HepG2 (cell line): ENCODE data around the gene LRRC3. TPM values are rescaled to one million over a fixed set of nuclear protein-coding genes. Genes with fewer than 3 reads are reported as not detected.

Experiments
- ATAC-seq: fragments of 200-7000 bp; cut with Tn5 transposase; 3 replicates; pipeline ENCODE4 v1.9.1; 2020; ENCODE audit warnings: mild to moderate bottlenecking, moderate library complexity
- Bru-seq: library from RNA; stranded (reverse); fragments of 400-500 nt; gene quantifications from one replicate; lab custom pipeline; 2021; lab: Mats Ljungman, UMichigan
- BruChase-seq, 2 experiments: library from RNA; stranded (reverse); fragments of 400-500 nt; gene quantifications; one replicate each; lab custom pipeline; 2021; lab: Mats Ljungman, UMichigan
- BruUV-seq: library from RNA; stranded (reverse); fragments of 400-500 nt; replicated peaks from 2 replicates; lab custom pipeline; 2021; lab: Mats Ljungman, UMichigan
- CTCF ChIA-PET: fragments of 300-600 bp; formaldehyde crosslinking; extraction: SDS; loops from one replicate; lab custom pipeline; 2021; ENCODE audit warnings: low total read pairs, inconsistent platforms, low intra/inter-chr PET ratio; lab: Yijun Ruan, JAX
- POLR2A ChIA-PET: fragments of 350-600 bp; sonication (Branson Sonifier 250); formaldehyde crosslinking; loops from one replicate; lab custom pipeline; 2020; ENCODE audit warnings: antibody characterized with exemption, inconsistent platforms; lab: Yijun Ruan, JAX
- DNase-seq: peaks from one replicate; pipeline ENCODE4 v3.0.0-alpha.2; 2015; ENCODE audit warnings: low spot score
- FAIRE-seq: peaks from 3 replicates; lab custom pipeline; 2011; peaks lifted over from hg19 to GRCh38; lab: Jason Lieb, UNC
- H2AFZ ChIP-seq: one replicate; pipeline ENCODE4 v1.6.1; 2011; ENCODE audit warnings: low read length, inconsistent platforms
- H3K27ac ChIP-seq: fragments of 300-600 bp; 3 replicates; pipeline ENCODE4 v1.8.0; 2011; ENCODE audit warnings: mixed run types, mild to moderate bottlenecking, mixed read lengths, low read length, inconsistent platforms; ENCODE audit not compliant: insufficient read depth; ENCODE audit errors: extremely low read length
- H3K27me3 ChIP-seq, 2 experiments: fragments of 200-600 bp in 1 of 2; 2 replicates in 1 of 2; 3 replicates in 1 of 2; pipeline versions ENCODE4 v1.6.0 to v1.8.0; 2011; ENCODE audit warnings: low read length in 2 of 2, mild to moderate bottlenecking in 2 of 2, moderate library complexity in 2 of 2, inconsistent platforms in 1 of 2; ENCODE audit not compliant: insufficient read depth in 2 of 2, control insufficient read depth in 1 of 2
- H3K36me3 ChIP-seq, 2 experiments: fragments of 200-600 bp in 1 of 2; replicated peaks in 1 of 2; 2 replicates in 1 of 2; 3 replicates in 1 of 2; pipeline versions ENCODE4 v1.5.1 to v1.8.0; 2011; ENCODE audit warnings: low read length in 2 of 2, inconsistent platforms in 1 of 2; ENCODE audit not compliant: insufficient read depth in 2 of 2, control insufficient read depth in 1 of 2
- H3K4me1 ChIP-seq: 2 replicates; pipeline ENCODE4 v1.5.1; 2012; ENCODE audit warnings: low read length, inconsistent platforms; ENCODE audit not compliant: insufficient read depth
- H3K4me2 ChIP-seq: 2 replicates; pipeline ENCODE4 v1.6.0; 2011; ENCODE audit warnings: low read depth, low read length, inconsistent platforms
- H3K4me3 ChIP-seq, 3 experiments: fragments of 200-600 bp in 1 of 3; sonication (generic), shearing (Covaris generic) in 1 of 3; replicated peaks in 1 of 3; 2 replicates each; pipeline ENCODE4 v1.5.1; 2011 to 2016; ENCODE audit warnings: low read length in 3 of 3, inconsistent platforms in 2 of 3, low read depth in 2 of 3, mild to moderate bottlenecking in 2 of 3, control low read depth in 1 of 3, mixed read lengths in 1 of 3; ENCODE audit not compliant: insufficient read depth in 1 of 3
- H3K79me2 ChIP-seq: one replicate; pipeline ENCODE4 v1.6.1; 2011; ENCODE audit warnings: low read length, inconsistent platforms; ENCODE audit not compliant: insufficient read depth
- H3K9ac ChIP-seq: 2 replicates; pipeline ENCODE4 v1.6.0; 2011; ENCODE audit warnings: mild to moderate bottlenecking, low read depth, low read length, inconsistent platforms; ENCODE audit not compliant: insufficient read depth
- H3K9me3 ChIP-seq: 2 replicates; pipeline ENCODE4 v1.5.1; 2012; ENCODE audit warnings: mild to moderate bottlenecking, low read length
- H4K20me1 ChIP-seq: 2 replicates; pipeline ENCODE4 v1.6.0; 2011; ENCODE audit warnings: inconsistent platforms, mild to moderate bottlenecking, low read length, moderate library complexity; ENCODE audit not compliant: insufficient read depth
- KLF12 ChIP-seq: sonication (generic); formaldehyde crosslinking; IDR thresholded peaks from 2 replicates; pipeline ENCODE4 v1.4.0; 2020; ENCODE audit warnings: missing genetic modification reagents, borderline replicate concordance
- REL ChIP-seq: sonication (generic); formaldehyde crosslinking; conservative IDR thresholded peaks from 2 replicates; pipeline ENCODE4 v1.8.0; 2022; ENCODE audit warnings: mild to moderate bottlenecking, missing genetic modification reagents, moderate library complexity
- SUZ12 ChIP-seq: fragments of 150-350 bp; IDR thresholded peaks from 2 replicates; pipeline ENCODE4 v1.6.1; 2014; ENCODE audit warnings: low read depth, low read length
- TGIF2 ChIP-seq: IDR thresholded peaks from 2 replicates; pipeline ENCODE4 v1.6.1; 2016; ENCODE audit warnings: control low read depth, missing compliant biosample characterization
- ZNF253 ChIP-seq: sonication (generic); formaldehyde crosslinking; IDR thresholded peaks from 2 replicates; pipeline ENCODE4 v1.8.0; 2022; ENCODE audit warnings: mild to moderate bottlenecking, missing genetic modification reagents, borderline replicate concordance
- WGBS: methylation state at CpG from one replicate; pipeline ENCODE4 v1.1.6; 2017; ENCODE audit warnings: low lambda C conversion rate; 5-methylcytosine and 5-hydroxymethylcytosine counted together
- in situ Hi-C: cut with HindIII; loops from 2 replicates; pipeline ENCODE4 v1.10.0; 2017; ENCODE audit warnings: low pct_unique_long_range_greater_than_20kb; ENCODE audit not compliant: extremely low pct_ligation_motif_present
- intact Hi-C: fragments of 100-400 bp; cut with micrococcal nuclease; formaldehyde crosslinking; loops from one replicate; pipeline ENCODE4 v1.10.0; 2022; ENCODE audit not compliant: unreplicated experiment
- long read RNA-seq, 2 experiments: library from RNA in 1 of 2; library from polyadenylated mRNA in 1 of 2; stranded (forward) in 1 of 2; unstranded in 1 of 2; transcript quantifications; one replicate each; pipeline ENCODE4 v2.0.0, GENCODE V29; 2019 to 2022
- polyA minus RNA-seq, 3 experiments: library from RNA; depleted of rRNA, polyadenylated mRNA; stranded (reverse); fragments of >200 nt; gene quantifications; 2 replicates each; pipeline ENCODE4 v1.2.3, GENCODE V29; 2011; ENCODE audit warnings: low replicate concordance in 1 of 3
- polyA plus RNA-seq, 8 experiments: library from polyadenylated mRNA; depleted of rRNA in 3 of 8; stranded (reverse) in 7 of 8; unstranded in 1 of 8; fragments of >200 nt; fragmentation: Illumina TruSeq in 4 of 8; extraction: Trizol in 4 of 8; gene quantifications; 2 replicates each; pipeline versions ENCODE4 v1.2.1 to v1.2.3, GENCODE V29; 2011 to 2016; ENCODE audit warnings: low read depth in 4 of 8, missing spikeins in 1 of 8, mixed read lengths in 1 of 8; ENCODE audit not compliant: insufficient read depth in 1 of 8
- total RNA-seq, 5 experiments: library from RNA; depleted of rRNA; stranded (reverse); fragments of >200 nt; fragmentation: Illumina TruSeq; extraction: Trizol; gene quantifications; 2 replicates each; pipeline ENCODE4 v1.2.3, GENCODE V29; 2016; ENCODE audit warnings: low read depth in 1 of 5
- TF ChIP-seq, protein P1 (sequence below): fragments of 450-650 bp; IDR thresholded peaks from 2 replicates; pipeline ENCODE4 v1.6.1; 2016
- TF ChIP-seq, protein P2 (sequence below): sonication (generic); formaldehyde crosslinking; IDR thresholded peaks from 2 replicates; pipeline ENCODE4 v1.8.0; 2022; ENCODE audit warnings: mild to moderate bottlenecking, missing genetic modification reagents
- TF ChIP-seq, protein P3 (sequence below): sonication (generic); formaldehyde crosslinking; IDR thresholded peaks from 2 replicates; pipeline ENCODE4 v1.4.0; 2020; ENCODE audit warnings: missing genetic modification reagents

LRRC3 gene, protein sequence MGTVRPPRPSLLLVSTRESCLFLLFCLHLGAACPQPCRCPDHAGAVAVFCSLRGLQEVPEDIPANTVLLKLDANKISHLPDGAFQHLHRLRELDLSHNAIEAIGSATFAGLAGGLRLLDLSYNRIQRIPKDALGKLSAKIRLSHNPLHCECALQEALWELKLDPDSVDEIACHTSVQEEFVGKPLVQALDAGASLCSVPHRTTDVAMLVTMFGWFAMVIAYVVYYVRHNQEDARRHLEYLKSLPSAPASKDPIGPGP
- total RNA-seq (2016; rRNA removed; fragmentation: Illumina TruSeq; extraction: Trizol), result 3.9 and 4.8 TPM in 2 replicates
- 0.97 and 1.1 TPM in 2 replicates for total RNA-seq (2016; cell fraction: cytosol; rRNA removed; fragmentation: Illumina TruSeq; extraction: Trizol; ENCODE audit: low read depth)
- total RNA-seq (2016; cell fraction: insoluble cytoplasmic fraction; rRNA removed; fragmentation: Illumina TruSeq; extraction: Trizol), result 3.1 and 4.8 TPM in 2 replicates
- total RNA-seq (2016; cell fraction: membrane; rRNA removed; fragmentation: Illumina TruSeq; extraction: Trizol), result 3.5 and 4.4 TPM in 2 replicates
- 5.2 and 5.7 TPM in 2 replicates for total RNA-seq (2016; cell fraction: nucleus; rRNA removed; fragmentation: Illumina TruSeq; extraction: Trizol)
- polyA plus RNA-seq (2011; rRNA removed), result 16.5 and 24.3 TPM in 2 replicates
- 17.5 and 19.8 TPM in 2 replicates for polyA plus RNA-seq (2011; cell fraction: cytosol; rRNA removed)
- 25.9 and 31.8 TPM in 2 replicates for polyA plus RNA-seq (2011; cell fraction: nucleus; rRNA removed)
- polyA plus RNA-seq (2012), result 24.1 and 27.1 TPM in 2 replicates
- 0.99 and 1.3 TPM in 2 replicates for polyA plus RNA-seq (2016; cell fraction: cytosol; fragmentation: Illumina TruSeq; extraction: Trizol; ENCODE audit: low read depth)
- polyA plus RNA-seq (2016; cell fraction: insoluble cytoplasmic fraction; fragmentation: Illumina TruSeq; extraction: Trizol; ENCODE audit: low read depth), result 4.4 and 5.5 TPM in 2 replicates
- 2.9 and 3.4 TPM in 2 replicates for polyA plus RNA-seq (2016; cell fraction: membrane; fragmentation: Illumina TruSeq; extraction: Trizol; ENCODE audit: low read depth)
- 10.0 TPM in 2 replicates for polyA plus RNA-seq (2016; cell fraction: nucleus; fragmentation: Illumina TruSeq; extraction: Trizol; ENCODE audit: insufficient read depth, low read depth)
- polyA minus RNA-seq (2011; rRNA and poly(A)+ RNA removed; ENCODE audit: low replicate concordance), result 3.8 and 34.5 TPM in 2 replicates
- 16.0 and 20.9 TPM in 2 replicates for polyA minus RNA-seq (2011; cell fraction: cytosol; rRNA and poly(A)+ RNA removed)
- polyA minus RNA-seq (2011; cell fraction: nucleus; rRNA and poly(A)+ RNA removed), result 10.4 and 13.4 TPM in 2 replicates
- percentile 72 among the genes with signal in this experiment for Bru-seq, nascent RNA
- percentile 93 among the genes with signal in this experiment for BruChase-seq, experiment 1, labeled RNA remaining after a 6-hour chase
- percentile 87 among the genes with signal in this experiment for BruChase-seq, experiment 2, labeled RNA remaining after a 2-hour chase
- long read RNA-seq, experiment 1, full-length matches to known transcripts, result 7 of 20 reads
- long read RNA-seq, experiment 1, partial matches to known transcripts, result 0 of 20 reads
- long read RNA-seq, experiment 1, other reads (novel, unspliced or antisense), result 13 of 20 reads
- long read RNA-seq, experiment 2, full-length matches to known transcripts, result 13 of 54 reads
- long read RNA-seq, experiment 2, partial matches to known transcripts, result 40 of 54 reads
- long read RNA-seq, experiment 2, other reads (novel, unspliced or antisense), result 1 of 54 reads

DNA sequence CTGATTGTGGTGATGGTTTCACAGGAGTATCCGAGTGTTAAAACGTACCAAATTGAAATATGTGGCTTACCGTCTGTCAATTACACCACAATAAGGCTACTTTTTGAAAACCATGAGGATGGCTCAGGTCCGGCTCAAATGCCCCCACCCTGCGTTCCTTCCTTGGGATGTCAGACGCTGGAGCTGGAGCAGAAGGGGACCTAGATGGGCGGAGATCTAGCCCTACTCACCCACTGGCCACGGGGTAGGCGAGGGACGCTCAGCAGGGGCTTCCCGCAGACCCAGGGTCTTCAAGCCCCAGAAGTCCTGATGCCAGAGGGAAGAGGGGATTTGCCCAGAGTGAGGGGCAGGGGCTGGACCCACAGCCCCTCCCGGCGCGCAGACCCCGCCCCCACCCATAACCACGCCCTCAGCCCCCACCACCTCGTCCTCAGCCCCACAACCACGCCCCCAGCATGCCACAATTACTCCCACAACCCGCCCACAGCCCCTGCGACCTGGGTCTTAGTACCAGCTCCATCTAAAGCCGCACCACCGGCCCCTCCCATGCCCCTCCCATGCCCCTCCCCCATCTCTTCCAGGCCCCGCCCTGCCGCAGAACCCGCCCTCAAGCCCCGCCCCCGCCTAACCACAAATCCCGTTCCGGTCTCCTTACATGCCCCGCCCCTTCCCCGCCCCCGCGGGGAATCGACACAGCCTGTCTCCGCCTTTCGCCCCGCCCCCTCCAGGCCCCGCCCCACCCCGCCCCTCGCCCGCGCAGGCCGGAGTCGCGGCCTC lies at the start of gene LRRC3:
Gene LRRC3 (plus strand): TSS at position 764 of the 777 bp plus-strand sequence. CDS start 1,135 bp downstream, outside the sequence.
- peak within 1 kb of the TSS; percentile 75 to 87 (median 75) for H3K4me3 ChIP-seq
- no peaks in the 10 kb centered on the region for H3K9me3 ChIP-seq
- FAIRE-seq (no peak), ATAC-seq (peak; percentile 61), DNase-seq (peak; percentile 82)
- H3K9ac ChIP-seq, result peak within 1 kb of the TSS; percentile 73
- 7% methylated on average over 18 of the region's 45 CpGs for WGBS
- H3K27me3 ChIP-seq, result no peaks in the 10 kb centered on the region; a peak in 2 of 5 replicates
- peaks cover 18% of the 10 kb centered on the region for H3K79me2 ChIP-seq
- H2AFZ ChIP-seq, result no peak within 1 kb of the TSS
- in situ Hi-C loops, result no loop called here
- no peaks in the 10 kb centered on the region for H4K20me1 ChIP-seq
- BruUV-seq, result no TSS peak
- peaks cover 51% of the 10 kb centered on the region for H3K4me1 ChIP-seq
- POLR2A ChIA-PET, result interaction anchor here (0.5 to 4.9 kb wide), 9 partner anchors 10 to 116 kb away, joined by 3 to 115 read pairs (median 4); partner anchors contain the start of gene CFAP410
- peak within 1 kb of the TSS; percentile 81 for H3K4me2 ChIP-seq
- intact Hi-C loops, result loop anchor here (5.0 kb wide), 1 partner anchor 118 kb away; the partner anchor contains the start of gene CFAP410
- peak within 1 kb of the TSS; percentile 85 for H3K27ac ChIP-seq
- no peaks in the 10 kb centered on the region; a peak in 2 of 5 replicates for H3K36me3 ChIP-seq
- CTCF ChIA-PET, result no interaction called here
- TF ChIP-seq, protein P1, sequence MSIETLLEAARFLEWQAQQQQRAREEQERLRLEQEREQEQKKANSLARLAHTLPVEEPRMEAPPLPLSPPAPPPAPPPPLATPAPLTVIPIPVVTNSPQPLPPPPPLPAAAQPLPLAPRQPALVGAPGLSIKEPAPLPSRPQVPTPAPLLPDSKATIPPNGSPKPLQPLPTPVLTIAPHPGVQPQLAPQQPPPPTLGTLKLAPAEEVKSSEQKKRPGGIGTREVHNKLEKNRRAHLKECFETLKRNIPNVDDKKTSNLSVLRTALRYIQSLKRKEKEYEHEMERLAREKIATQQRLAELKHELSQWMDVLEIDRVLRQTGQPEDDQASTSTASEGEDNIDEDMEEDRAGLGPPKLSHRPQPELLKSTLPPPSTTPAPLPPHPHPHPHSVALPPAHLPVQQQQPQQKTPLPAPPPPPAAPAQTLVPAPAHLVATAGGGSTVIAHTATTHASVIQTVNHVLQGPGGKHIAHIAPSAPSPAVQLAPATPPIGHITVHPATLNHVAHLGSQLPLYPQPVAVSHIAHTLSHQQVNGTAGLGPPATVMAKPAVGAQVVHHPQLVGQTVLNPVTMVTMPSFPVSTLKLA, result no peak
- no peak for TF ChIP-seq SUZ12
- TF ChIP-seq, protein P2, sequence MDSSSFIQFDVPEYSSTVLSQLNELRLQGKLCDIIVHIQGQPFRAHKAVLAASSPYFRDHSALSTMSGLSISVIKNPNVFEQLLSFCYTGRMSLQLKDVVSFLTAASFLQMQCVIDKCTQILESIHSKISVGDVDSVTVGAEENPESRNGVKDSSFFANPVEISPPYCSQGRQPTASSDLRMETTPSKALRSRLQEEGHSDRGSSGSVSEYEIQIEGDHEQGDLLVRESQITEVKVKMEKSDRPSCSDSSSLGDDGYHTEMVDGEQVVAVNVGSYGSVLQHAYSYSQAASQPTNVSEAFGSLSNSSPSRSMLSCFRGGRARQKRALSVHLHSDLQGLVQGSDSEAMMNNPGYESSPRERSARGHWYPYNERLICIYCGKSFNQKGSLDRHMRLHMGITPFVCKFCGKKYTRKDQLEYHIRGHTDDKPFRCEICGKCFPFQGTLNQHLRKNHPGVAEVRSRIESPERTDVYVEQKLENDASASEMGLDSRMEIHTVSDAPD (CRISPR knock-in tag), result no peak
- TF ChIP-seq TGIF2, result no peak
- no peak for TF ChIP-seq ZNF253
- TF ChIP-seq KLF12, result no peak
- TF ChIP-seq, protein P3, sequence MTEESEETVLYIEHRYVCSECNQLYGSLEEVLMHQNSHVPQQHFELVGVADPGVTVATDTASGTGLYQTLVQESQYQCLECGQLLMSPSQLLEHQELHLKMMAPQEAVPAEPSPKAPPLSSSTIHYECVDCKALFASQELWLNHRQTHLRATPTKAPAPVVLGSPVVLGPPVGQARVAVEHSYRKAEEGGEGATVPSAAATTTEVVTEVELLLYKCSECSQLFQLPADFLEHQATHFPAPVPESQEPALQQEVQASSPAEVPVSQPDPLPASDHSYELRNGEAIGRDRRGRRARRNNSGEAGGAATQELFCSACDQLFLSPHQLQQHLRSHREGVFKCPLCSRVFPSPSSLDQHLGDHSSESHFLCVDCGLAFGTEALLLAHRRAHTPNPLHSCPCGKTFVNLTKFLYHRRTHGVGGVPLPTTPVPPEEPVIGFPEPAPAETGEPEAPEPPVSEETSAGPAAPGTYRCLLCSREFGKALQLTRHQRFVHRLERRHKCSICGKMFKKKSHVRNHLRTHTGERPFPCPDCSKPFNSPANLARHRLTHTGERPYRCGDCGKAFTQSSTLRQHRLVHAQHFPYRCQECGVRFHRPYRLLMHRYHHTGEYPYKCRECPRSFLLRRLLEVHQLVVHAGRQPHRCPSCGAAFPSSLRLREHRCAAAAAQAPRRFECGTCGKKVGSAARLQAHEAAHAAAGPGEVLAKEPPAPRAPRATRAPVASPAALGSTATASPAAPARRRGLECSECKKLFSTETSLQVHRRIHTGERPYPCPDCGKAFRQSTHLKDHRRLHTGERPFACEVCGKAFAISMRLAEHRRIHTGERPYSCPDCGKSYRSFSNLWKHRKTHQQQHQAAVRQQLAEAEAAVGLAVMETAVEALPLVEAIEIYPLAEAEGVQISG (CRISPR knock-in tag), result no peak
- TF ChIP-seq REL, result no peak
